Retinal pigment epithelial cell (primary cell): ENCODE measurements around the gene TMEM53.

Source experiments
- DNase-seq: peaks from one replicate; pipeline ENCODE4 v3.0.0-alpha.2; 2010; ENCODE audit warnings: low read depth
- H3K4me3 ChIP-seq: 2 replicates; pipeline ENCODE4 v1.5.1; 2011; ENCODE audit warnings: mild to moderate bottlenecking, low read length, control low read depth, moderate library complexity
- CTCF ChIP-seq: conservative IDR thresholded peaks from 2 replicates; pipeline ENCODE4 v1.5.1; 2011; ENCODE audit warnings: low read depth, low read length, control low read depth, inconsistent platforms

The TMEM53 gene

GRCh38 chr1:44653107-44653964, 20.9 kb downstream of the TMEM53 start:
- no peak overlapping the region for H3K4me3 ChIP-seq
- no peak for TF ChIP-seq CTCF
- DNase-seq: no peak

- DNase-seq: no peak
- peak; percentile 99 for TF ChIP-seq CTCF
Observed at GRCh38 chr1:44652445-44653106, 21.7 kb downstream of the TMEM53 start.

DNA sequence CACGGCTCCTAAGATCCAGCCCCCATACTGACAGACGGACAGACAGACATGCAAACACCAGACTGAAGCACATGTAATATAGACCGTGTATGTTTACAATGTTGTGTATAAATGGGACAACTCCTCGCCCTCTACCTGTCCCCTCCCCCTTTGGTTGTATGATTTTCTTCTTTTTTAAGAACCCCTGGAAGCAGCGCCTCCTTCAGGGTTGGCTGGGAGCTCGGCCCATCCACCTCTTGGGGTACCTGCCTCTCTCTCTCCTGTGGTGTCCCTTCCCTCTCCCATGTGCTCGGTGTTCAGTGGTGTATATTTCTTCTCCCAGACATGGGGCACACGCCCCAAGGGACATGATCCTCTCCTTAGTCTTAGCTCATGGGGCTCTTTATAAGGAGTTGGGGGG, 23.2 kb downstream of the TMEM53 start:
- TF ChIP-seq CTCF: peak; percentile 3
- H3K4me3 ChIP-seq: no peak overlapping the region
- DNase-seq: no peak

More at GRCh38 chr1:44652445-44653106, 21.7 kb downstream of the TMEM53 start:
- H3K4me3 ChIP-seq: no peak overlapping the region

DNA sequence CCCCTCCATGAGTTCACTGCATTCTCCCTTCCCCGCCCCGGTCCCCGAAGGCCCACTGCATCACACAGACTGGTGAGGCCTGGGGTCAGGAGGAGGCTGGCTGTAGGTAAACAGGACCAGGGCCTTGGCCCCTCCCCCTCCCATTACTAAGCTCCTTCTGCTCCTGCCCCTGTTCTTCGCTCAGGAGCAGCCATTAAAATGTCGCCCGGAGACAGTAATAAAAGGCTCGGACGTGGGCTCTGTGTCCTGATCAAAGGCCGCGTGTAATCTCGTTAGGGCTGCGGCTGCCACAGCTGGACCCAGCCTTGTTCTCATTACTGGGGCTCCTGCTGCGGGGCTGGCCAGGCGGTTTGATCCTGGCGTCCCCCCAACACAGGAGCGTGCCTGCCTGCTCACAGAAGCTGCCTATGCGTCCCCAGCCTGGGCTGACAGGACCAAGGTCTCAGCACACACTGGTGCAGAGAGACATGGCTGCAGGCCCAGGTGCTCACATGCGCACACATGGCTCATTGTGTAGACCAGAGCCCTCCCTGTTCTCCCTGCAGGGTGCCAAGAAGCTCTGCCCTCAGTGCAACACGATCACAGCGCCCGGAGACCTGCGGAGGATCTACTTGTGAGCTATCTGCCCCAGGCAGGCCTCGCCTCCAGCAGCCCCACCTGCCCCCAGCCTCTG, 24.0 kb downstream of the TMEM53 start:
- DNase-seq: no peak
- H3K4me3 ChIP-seq: no peak overlapping the region
- no peak for TF ChIP-seq CTCF

DNA sequence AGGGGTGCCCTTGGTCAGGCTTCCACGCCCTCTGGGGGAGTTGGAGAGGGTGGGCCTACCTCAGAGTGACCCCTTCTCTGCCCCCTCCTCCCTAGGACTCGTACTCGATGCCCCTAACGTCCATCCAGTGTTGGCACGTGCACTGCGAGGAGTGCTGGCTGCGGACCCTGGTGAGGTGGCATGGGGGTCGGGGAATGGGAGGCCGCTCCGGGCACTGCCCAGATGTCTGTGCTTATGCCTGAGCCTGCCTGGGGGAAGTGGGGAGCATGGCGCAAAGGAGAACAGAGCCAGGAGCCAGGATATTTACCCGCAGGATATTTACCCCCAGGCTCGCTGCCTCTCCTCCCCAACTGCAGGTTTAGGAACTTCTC, 24.5 kb downstream of the TMEM53 start:
- no peak overlapping the region for H3K4me3 ChIP-seq
- no peak for TF ChIP-seq CTCF
- DNase-seq: no peak

- TF ChIP-seq CTCF: no peak
- no peak overlapping the region for H3K4me3 ChIP-seq
- DNase-seq: no peak
Observed at GRCh38 chr1:44648529-44649250, 25.6 kb downstream of the TMEM53 start.
